GM12865 (cell line): ENCODE measurements around the gene C16orf74.

ENCODE experiments used
- DNase-seq: peaks from one replicate; pipeline ENCODE4 v3.0.0; 2010; ENCODE audit warnings: low read depth
- H3K4me3 ChIP-seq: 2 replicates; pipeline ENCODE4 v1.5.1; 2011; ENCODE audit warnings: mild to moderate bottlenecking, low read depth, low read length, control low read depth
- CTCF ChIP-seq: IDR thresholded peaks from 2 replicates; pipeline ENCODE4 v1.5.1; 2011; ENCODE audit warnings: low read length, control low read depth, low read depth, inconsistent platforms; ENCODE audit not compliant: insufficient read depth; ENCODE audit errors: missing control alignments

Gene C16orf74

GRCh38 chr16:85751698-85752501 is 1.0 kb upstream of the C16orf74 start:
- DNase-seq, result no peak
- no peak for TF ChIP-seq CTCF
- peak overlapping the region; percentile 46 for H3K4me3 ChIP-seq

GRCh38 chr16:85750146-85750826 is 610 bp downstream of the C16orf74 start:
- TF ChIP-seq CTCF, result peak; percentile 4
- H3K4me3 ChIP-seq, result peak overlapping the region; percentile 84
- peak; percentile 66 for DNase-seq

- no peak for TF ChIP-seq CTCF
- H3K4me3 ChIP-seq, result peak overlapping the region; percentile 84
- no peak for DNase-seq
Observed at GRCh38 chr16:85749771-85750145, 1.1 kb downstream of the C16orf74 start.

- no peak overlapping the region for H3K4me3 ChIP-seq
- peak; percentile 78 for DNase-seq
- no peak for TF ChIP-seq CTCF
Observed at GRCh38 chr16:85746460-85747215, 4.3 kb downstream of the C16orf74 start.

- no peak for DNase-seq
- no peak overlapping the region for H3K4me3 ChIP-seq
- no peak for TF ChIP-seq CTCF
Observed at GRCh38 chr16:85738923-85739715, 11.8 kb downstream of the C16orf74 start.

- no peak overlapping the region for H3K4me3 ChIP-seq
- no peak for DNase-seq
- no peak for TF ChIP-seq CTCF
Observed at GRCh38 chr16:85736921-85737320, 14.0 kb downstream of the C16orf74 start.
